HL-60 (cell line): ENCODE results near the gene CHST3.

Experiments used
- DNase-seq, 2 experiments: peaks; one replicate each; pipeline ENCODE4 v3.0.0-alpha.2; 2010 to 2020; ENCODE audit warnings: low read depth in 1 of 2, low spot score in 1 of 2
- H3K27ac ChIP-seq: fragments of 250-450 bp; sonication (Bioruptor Pico); replicated peaks from 2 replicates; pipeline ENCODE4 v1.5.1; 2020; ENCODE audit warnings: mild to moderate bottlenecking, moderate library complexity
- H3K27me3 ChIP-seq: fragments of 250-450 bp; sonication (Bioruptor Pico); 2 replicates; pipeline ENCODE4 v1.5.1; 2021; ENCODE audit warnings: mild to moderate bottlenecking, moderate library complexity; ENCODE audit not compliant: insufficient read depth, poor library complexity, severe bottlenecking
- H3K4me3 ChIP-seq: replicated peaks from 2 replicates; pipeline ENCODE4 v1.5.1; 2011; ENCODE audit warnings: mild to moderate bottlenecking, control low read depth, low read length; ENCODE audit not compliant: insufficient read depth
- CTCF ChIP-seq: IDR thresholded peaks from one replicate; pipeline ENCODE4 v1.5.1; 2011; ENCODE audit warnings: low read length, control low read depth, inconsistent platforms; ENCODE audit not compliant: insufficient read depth
- GABPA ChIP-seq: IDR thresholded peaks from 2 replicates; pipeline ENCODE4 v1.6.1; 2012; ENCODE audit warnings: low read depth
- POLR2AphosphoS5 ChIP-seq: IDR thresholded peaks from 2 replicates; pipeline ENCODE4 v1.6.1; 2012; ENCODE audit warnings: low read depth
- REST ChIP-seq: IDR thresholded peaks from 2 replicates; pipeline ENCODE4 v1.6.1; 2012; ENCODE audit warnings: low read depth; ENCODE audit not compliant: insufficient replicate concordance
- SPI1 ChIP-seq: IDR thresholded peaks from 2 replicates; pipeline ENCODE4 v1.6.1; 2012; ENCODE audit warnings: low read depth, mild to moderate bottlenecking, borderline replicate concordance

Gene CHST3

GRCh38 chr10:71981015-71981875, 17.1 kb downstream of the CHST3 start:
- DNase-seq, result no peak
- H3K27ac ChIP-seq, result no peak overlapping the region
- H3K27me3 ChIP-seq, result no peaks in the 10 kb centered on the region
- TF ChIP-seq SPI1 (no peak), REST (no peak), POLR2AphosphoS5 (no peak), GABPA (no peak)
- H3K4me3 ChIP-seq, result no peak overlapping the region

DNA sequence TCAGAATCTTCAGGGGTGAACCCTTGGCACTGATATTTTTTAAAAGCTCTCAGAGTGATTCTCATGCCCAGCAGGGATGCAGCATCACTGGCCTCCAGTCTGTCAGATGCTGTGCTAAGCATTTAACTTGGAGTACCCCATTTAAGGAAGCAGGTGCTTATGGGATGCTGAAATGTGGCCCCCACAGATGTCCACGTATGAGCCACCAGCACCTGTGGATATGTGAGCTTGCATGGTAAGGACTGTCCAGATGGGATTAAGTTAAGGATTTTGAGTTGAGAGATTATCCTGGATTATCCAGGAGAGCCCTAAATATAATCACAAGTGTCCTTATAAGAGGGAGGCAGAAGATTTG, 17.7 kb downstream of the CHST3 start:
- Histone ChIP-seq H3K27me3 (no peaks in the 10 kb centered on the region), H3K27ac (no peak overlapping the region), H3K4me3 (no peak overlapping the region)
- no peak for DNase-seq
- no peak for TF ChIP-seq REST
- no peak for TF ChIP-seq SPI1
- TF ChIP-seq CTCF, result no peak
- no peak for TF ChIP-seq POLR2AphosphoS5
- TF ChIP-seq GABPA, result no peak

GRCh38 chr10:71982269-71983178, 18.3 kb downstream of the CHST3 start:
- no peaks in the 10 kb centered on the region for H3K27me3 ChIP-seq
- TF ChIP-seq CTCF (no peak), POLR2AphosphoS5 (no peak), SPI1 (no peak), REST (no peak), GABPA (no peak)
- no peak overlapping the region for H3K4me3 ChIP-seq
- no peak for DNase-seq
- no peak overlapping the region for H3K27ac ChIP-seq
